ENCODE measurements around the gene PRODH.
"Not testable (repeated sequence)": the region's sequence is repeated elsewhere in the genome, so short reads cannot be mapped to it uniquely, and the experiment has no call there.

The PRODH gene

DNA sequence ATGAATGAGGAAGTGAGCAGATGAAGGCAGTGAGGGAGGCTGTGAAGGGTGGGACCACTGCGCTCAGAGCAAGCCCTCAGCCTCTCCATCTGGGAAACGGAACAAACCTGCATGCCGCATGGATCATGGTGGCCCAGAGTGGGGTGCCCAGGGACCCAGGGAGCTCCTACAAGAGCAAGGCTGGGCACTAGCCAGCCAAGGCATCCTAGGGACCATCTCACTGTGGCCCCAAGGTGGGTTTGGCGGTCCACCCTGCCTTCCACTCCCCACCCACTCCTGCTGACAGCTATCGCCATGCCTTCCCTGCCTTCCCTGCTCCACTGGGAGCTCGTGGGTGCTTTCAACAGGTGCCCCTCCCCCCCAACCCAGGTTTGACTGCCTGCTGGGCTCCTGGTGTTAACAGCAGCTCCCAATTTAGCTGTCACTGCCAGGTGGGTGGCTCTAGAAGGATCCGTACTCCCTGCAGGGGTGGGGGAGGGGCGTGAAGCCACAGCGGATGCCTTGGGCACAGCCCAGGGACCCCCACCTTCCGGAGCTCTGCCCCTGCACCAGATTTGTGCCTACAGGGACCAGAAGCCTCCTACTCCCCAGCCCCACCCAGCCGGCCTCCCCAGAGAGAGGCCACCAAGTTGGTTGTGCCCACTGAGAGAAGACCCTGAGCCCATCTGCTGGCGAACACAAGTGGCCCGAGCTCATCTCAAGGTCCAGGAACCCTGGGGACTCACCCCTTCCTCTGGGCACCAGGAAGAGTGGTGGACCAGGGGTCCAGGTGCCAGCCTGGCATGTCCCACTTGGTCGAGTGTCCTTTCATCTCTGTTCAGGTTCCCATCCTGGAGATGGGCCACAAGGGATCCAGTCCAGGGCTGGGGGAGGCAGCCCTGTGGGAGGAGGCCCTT, 29.7 kb upstream of the PRODH start:
- TF ChIP-seq, protein P1, sequence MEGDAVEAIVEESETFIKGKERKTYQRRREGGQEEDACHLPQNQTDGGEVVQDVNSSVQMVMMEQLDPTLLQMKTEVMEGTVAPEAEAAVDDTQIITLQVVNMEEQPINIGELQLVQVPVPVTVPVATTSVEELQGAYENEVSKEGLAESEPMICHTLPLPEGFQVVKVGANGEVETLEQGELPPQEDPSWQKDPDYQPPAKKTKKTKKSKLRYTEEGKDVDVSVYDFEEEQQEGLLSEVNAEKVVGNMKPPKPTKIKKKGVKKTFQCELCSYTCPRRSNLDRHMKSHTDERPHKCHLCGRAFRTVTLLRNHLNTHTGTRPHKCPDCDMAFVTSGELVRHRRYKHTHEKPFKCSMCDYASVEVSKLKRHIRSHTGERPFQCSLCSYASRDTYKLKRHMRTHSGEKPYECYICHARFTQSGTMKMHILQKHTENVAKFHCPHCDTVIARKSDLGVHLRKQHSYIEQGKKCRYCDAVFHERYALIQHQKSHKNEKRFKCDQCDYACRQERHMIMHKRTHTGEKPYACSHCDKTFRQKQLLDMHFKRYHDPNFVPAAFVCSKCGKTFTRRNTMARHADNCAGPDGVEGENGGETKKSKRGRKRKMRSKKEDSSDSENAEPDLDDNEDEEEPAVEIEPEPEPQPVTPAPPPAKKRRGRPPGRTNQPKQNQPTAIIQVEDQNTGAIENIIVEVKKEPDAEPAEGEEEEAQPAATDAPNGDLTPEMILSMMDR (IDR thresholded peaks at IDR 0.05; ENCODE audit: control insufficient read depth, extremely low read depth, insufficient read depth): no peak
- DNase-seq (ENCODE audit: low read depth): no peak
- no peak overlapping the region for H3K4me3 ChIP-seq (ENCODE audit: low read depth, low read length)

DNA sequence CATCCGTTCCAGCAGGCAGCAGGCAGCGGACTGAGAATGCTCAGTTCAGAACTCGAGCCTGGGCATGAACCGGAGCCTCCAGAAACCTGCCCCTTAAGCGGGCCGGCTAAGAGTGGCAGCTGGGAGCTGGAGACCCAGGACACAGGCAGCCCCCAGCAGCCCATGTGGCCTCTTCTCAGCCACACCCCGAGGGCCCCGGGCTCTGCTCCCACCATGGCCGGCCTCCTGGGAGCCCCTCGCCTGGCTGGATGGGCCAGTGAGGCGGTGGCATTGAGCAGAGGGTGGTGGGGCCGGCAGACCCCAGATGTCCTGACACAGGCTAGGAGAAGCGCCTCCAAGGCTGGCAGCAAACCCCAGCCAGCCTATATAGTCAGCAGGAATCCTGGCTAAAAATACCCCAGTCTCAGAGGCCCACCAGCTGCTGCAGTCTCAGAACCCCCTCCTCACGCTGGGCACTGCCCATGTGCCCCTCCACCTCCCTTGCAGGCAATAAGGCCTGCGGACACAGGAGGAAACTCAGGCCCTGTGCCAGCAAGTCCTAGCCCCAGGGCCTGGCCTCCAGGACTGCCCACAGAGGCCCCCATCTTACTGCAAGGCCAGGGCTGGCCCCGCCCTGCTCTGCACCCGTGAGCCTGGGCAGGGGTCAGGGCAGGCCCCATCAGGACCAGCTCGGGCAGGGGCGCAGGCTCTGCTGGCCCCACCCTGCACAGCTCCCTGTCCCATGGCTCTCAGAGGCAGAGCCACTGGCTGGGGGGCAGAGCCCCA, 28.6 kb upstream of the PRODH start:
- H3K4me3 ChIP-seq (ENCODE audit: low read depth, low read length); DNase-seq (ENCODE audit: low read depth): not testable (repeated sequence)

DNA sequence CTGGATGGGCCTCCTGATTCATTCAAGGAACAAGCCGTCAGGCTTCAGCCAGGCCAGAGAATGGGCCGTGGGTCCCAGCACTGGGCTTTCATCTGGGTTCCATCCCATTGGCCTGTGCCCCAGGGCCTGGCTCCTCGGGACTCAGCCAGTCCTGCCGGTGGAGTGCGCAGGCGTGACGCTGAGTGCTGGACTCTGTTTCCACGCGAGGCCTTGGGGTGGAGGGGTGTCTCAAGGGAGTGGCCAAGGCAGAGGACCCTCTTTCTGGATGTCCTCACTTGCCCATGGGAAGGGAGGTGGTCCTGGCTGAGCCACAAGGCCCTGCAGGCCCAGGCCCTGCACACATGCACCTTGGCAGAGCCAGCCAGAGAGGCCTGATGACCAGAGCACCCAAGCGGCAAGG, 28.0 kb upstream of the PRODH start:
- not testable (repeated sequence) for H3K4me3 ChIP-seq (ENCODE audit: low read depth, low read length); DNase-seq (ENCODE audit: low read depth)

DNA sequence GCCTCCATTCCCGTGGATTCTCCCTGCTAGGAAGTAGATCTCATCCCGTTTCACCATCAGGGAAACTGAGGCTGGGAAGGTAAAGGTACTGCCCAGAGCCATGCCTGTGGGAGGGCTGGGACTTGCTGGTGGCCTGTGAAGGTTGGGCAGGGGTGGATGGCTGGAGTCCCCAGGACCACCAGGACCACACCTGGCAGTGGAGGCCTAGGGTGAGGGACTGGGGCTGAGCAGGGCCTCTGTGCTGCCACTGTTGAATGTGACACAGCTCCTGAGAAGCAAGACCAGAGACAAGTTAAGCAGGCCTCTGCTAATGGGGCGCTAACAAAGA, 26.2 kb upstream of the PRODH start:
- no peak overlapping the region for H3K4me3 ChIP-seq (ENCODE audit: low read depth, low read length)
- TF ChIP-seq, protein P1 (IDR thresholded peaks at IDR 0.05; ENCODE audit: control insufficient read depth, extremely low read depth, insufficient read depth): no peak
- no peak for DNase-seq (ENCODE audit: low read depth)

DNA sequence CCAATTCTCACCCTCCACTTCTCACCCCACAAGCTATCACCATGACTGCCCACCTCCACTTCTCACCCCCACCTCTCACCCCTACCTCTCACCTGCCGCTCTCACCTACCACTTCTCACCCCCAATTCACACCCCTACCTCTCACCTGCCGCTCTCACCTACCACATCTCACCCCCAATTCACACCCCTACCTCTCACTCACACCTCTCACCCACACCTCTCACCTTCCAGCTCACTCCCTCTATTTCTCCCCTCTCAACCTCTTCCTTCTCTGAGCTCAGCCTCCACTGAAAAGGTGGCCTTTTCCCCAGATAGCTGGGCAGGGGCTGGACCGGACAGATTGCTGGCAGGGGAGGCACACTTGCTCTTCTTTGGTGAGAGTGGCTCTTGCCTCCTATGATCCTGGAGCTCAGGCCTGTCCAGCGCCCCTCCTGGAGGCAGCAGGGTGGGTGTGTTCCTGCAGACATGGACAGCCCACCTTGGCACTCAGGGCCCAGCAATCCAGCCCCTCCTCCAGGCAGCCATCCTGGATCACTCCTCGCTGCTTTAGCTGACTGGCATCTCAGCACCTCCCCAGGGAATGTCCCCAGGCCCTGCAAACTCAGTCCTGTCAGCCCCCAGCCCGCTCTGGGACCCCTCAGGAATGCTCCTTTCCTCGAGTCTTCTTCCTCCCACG, 25.7 kb upstream of the PRODH start:
- not testable (repeated sequence) for DNase-seq (ENCODE audit: low read depth); H3K4me3 ChIP-seq (ENCODE audit: low read depth, low read length)

DNA sequence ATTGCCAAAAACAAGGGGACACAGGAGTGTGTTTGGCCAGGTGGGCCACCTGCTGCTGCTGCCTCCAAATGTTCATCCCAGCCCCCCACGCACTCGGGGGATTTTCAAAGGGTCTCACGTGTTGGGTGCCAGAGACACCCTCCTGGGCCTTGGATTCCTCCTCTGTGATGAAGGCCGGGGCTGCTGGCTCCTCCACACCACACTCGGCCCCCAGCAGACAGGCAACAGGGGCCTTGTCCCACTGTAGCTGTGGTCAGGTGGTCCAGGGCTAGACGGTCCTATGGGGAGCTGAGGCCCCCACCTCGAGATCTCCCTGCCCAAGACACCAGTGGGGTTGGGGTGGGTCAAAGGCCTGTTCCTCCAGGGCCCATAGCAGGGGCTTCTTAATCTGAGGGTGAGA, 25.1 kb upstream of the PRODH start:
- not testable (repeated sequence) for DNase-seq (ENCODE audit: low read depth)

DNA sequence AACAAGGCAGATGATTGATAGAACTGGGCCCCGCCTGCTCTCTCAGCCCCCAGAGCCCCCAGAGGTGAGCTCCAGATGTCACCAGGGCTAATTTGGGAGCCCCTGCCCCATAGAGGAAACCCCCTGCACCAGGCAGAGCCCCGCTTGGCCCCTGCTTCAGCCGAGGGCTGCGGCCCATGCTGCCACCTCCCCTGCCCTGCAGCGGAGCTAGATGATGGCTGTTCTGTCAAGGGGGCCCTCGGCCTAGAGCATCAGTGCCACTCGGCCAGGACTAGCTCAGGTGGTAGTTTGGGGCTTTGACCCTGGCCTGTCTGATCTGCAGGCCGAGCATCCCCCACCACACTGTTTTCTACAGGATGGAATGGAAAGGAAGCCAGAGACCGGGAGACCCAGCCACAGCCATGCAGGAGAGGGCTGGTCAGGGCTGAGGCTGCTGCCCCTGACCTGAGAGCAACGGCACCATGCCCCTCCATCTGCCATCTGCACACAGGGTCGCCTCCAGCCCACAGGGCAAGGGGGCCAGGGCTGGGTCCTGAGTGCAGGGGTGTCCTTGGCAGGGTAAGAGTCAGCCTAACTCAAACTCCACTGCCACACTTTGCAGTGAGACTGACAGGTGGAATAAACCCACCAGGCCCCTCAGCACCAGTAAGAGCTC, 24.2 kb upstream of the PRODH start:
- not testable (repeated sequence) for H3K4me3 ChIP-seq (ENCODE audit: low read depth, low read length); DNase-seq (ENCODE audit: low read depth)

More for the DNA sequence above, 25.1 kb upstream of the PRODH start:
- not testable (repeated sequence) for H3K4me3 ChIP-seq (ENCODE audit: low read depth, low read length)

DNA sequence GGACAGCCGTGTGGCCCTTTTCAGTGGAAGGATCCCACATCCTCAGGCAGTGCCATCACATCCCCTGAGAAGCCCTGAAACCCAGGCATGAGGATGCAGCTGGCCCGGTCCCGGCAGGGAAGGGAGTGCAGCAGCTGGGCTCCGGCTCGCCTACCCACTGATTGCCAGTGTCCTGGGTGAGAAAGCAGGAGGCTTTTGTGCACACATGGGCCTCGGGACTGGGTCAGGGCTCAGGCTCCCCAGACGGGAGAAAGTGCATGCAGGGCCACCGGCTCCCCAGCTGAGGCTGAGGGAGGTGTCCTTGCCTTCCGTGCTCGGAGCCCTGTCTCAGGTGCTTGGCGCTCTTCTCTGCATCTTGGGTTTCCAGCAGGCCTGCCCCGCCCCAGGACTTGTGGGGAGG, 23.6 kb upstream of the PRODH start:
- not testable (repeated sequence) for H3K4me3 ChIP-seq (ENCODE audit: low read depth, low read length); DNase-seq (ENCODE audit: low read depth)

DNA sequence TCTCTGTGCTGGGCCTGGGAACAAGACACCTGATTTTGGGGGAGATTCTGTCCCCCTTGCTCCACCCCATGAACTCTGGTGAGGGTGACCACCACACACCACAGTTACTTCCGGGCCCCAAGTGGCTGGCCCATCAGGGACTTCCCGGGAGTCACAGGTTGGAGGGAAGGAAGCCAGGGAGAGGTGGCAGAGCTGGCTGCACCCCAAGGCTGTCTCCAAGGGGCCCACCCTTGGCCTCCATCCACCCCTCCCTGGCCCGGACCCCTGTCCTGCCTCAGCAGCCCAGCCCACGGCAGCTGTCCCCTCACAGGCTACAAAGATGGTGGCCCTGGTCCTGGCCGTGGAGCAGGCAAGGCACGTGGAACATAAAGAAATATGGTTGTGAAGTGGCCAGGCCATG, 23.2 kb upstream of the PRODH start:
- DNase-seq (ENCODE audit: low read depth); H3K4me3 ChIP-seq (ENCODE audit: low read depth, low read length): not testable (repeated sequence)

DNA sequence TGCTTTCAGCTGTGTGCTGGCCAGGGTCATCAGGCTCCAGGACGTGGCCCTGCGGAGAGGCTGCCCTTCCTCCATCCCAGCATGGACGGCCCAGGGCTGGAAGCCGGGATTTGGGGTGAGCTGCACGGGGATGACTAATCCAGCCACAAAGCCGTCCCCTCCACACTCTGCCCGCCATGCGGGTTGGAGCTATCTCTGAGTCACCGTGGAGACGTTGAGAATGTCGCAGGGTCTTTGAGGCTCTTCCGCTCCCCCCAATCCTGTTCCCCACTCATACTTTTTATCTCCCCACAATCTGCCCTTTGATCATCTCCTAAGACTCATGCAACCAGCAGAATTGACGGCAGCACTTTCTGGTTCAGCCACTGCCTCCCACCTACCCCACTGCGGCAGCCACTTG, 22.6 kb upstream of the PRODH start:
- DNase-seq (ENCODE audit: low read depth); H3K4me3 ChIP-seq (ENCODE audit: low read depth, low read length): not testable (repeated sequence)

DNA sequence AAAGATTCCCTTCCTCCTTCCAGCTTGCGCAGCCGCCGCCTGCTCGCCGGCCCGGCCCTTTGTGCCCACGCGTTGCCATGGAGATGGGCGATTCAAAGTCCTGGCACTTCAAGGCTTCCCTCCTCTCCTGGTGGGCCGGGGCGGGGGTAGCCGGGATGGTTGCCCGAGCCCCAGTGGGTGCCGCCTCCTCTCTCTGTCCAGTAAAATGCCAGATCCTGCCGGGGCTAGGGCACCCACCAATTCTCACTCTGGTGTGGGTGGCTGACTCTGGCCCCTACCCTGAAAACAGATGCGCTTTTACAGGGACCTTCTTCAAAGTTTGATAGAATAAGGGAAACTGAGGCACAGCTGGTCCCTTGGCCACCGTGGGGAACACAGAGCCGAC, 22.2 kb upstream of the PRODH start:
- not testable (repeated sequence) for DNase-seq (ENCODE audit: low read depth); H3K4me3 ChIP-seq (ENCODE audit: low read depth, low read length)

DNA sequence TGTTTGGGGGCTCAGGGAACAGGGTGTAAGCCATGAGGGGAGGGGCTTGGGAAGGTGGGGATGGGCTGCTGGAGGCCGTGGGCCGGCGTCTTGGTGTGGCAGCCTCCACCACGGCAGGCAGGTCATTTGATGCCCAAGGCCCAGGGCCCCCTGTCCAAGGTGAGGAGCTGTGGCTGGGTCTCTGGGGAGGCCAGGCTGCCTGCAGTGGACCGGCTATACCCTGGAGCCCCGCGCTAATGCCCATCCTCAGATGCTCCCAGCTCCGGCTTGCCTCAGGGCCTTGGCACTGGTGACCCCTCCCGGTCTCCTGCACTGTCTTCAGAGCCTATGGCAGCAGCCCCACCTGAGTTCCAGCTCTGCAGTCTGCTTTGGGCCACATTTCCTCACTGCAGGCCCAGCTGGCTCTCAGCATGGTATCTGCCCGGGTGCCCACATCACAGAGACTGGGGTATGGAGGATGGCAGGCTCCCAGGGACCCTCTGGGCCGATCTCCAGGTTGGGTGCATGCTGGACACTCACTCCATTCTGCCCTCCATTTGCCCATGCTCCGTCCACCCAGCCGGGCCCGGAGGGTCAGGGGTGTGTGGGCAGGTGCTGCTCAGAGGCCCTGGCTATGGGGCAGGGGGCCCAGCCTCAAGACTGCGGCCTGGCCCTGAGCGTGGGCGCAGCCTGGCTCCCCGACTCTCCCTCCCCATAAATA, 21.7 kb upstream of the PRODH start:
- not testable (repeated sequence) for DNase-seq (ENCODE audit: low read depth)

DNA sequence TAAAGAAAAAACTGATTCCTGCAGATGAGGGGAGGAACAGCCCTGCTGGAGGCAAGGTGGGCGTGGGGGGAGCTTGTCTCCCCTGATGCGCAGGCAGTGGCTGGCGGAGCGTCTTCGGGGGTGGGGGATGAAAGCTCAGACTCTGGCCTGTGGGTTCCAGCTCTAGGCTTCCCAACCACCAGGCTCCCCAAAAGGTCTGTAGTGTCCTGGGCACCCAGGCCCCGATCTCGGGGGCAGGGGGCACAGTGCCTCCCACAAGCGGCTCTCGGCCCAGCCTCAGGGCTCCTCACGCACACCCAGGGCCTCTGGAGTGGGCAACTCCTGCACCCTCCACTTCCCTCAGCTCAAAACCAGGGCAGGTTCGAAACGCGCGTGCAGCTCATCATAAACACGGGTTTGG, 20.9 kb upstream of the PRODH start:
- not testable (repeated sequence) for H3K4me3 ChIP-seq (ENCODE audit: low read depth, low read length); DNase-seq (ENCODE audit: low read depth)

More for the DNA sequence above, 21.7 kb upstream of the PRODH start:
- not testable (repeated sequence) for H3K4me3 ChIP-seq (ENCODE audit: low read depth, low read length)

DNA sequence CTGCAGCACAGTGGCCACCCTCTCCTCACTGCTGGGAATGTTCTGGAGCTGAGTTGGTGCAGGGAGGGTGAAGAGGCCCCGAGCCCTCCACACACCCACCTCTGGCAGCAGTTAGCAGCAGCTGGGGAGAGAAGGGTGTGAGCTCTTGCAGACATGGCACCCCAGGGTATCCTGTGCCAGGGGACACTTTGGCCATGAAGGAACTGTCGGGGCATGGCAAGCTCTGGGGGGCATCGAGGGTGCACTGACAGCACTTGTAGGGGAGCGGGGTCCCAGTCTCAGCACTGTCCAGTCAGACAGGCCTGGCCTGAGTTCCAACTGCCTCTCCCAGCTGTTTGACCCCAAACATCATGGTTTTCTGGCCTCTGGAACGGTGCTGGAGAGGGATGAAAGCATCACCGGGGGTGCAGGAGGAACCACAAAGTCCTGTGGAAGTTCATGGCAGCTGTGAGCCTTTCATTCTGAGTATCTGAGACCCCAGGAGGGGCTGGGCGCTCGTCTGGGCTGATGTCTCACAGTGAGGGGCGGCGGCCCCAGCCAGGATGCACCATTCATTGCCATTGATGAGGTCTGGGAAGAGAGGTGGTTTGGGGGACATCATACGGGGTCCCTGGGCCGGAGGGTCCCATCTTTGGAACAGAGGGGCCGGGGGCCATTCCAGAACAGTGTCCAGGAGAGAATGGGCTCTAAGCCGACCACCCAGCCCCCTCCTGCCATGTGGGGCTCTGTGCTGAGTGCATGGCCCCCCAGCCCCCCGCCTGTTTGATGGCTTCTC, 20.2 kb upstream of the PRODH start:
- H3K4me3 ChIP-seq (ENCODE audit: low read depth, low read length); DNase-seq (ENCODE audit: low read depth): not testable (repeated sequence)

Measured in LNCaP clone FGC (cell line).